ENCODE measurements around the gene FBXO36. TPM values are rescaled to one million over a fixed set of nuclear protein-coding genes. Genes with fewer than 3 reads are reported as not detected.

The FBXO36 gene
- total RNA-seq, 3 donors from 2014 or later, result 2.7 to 6.9 (median 3.3) TPM

- no peak overlapping the region for H3K4me3 ChIP-seq
- no peaks in the 10 kb centered on the region for H3K27me3 ChIP-seq
- no peaks in the 10 kb centered on the region for H3K4me1 ChIP-seq
- intact Hi-C loops (cut with DNase I; ENCODE audit: low total_unique reads), result no loop called here
- H3K27ac ChIP-seq, result no peak overlapping the region
- H3K9me3 ChIP-seq, result no peaks in the 10 kb centered on the region
- DNase-seq (ENCODE audit: low spot score in 2 of 2), result no peak
- no peaks in the 10 kb centered on the region for H3K36me3 ChIP-seq
- no peak for TF ChIP-seq CTCF (IDR thresholded peaks at IDR 0.05)
These were observed 121.2 kb downstream of the FBXO36 start for GRCh38 chr2:230043461-230043860.

- Histone ChIP-seq H3K4me1 (no peaks in the 10 kb centered on the region), H3K36me3 (no peaks in the 10 kb centered on the region)
- intact Hi-C loops (cut with DNase I; ENCODE audit: low total_unique reads), result no loop called here
These were observed 124.2 kb downstream of the FBXO36 start for GRCh38 chr2:230046491-230046890.

GRCh38 chr2:230048010-230048671 lies 125.8 kb downstream of the FBXO36 start:
- Histone ChIP-seq H3K4me1 (no peaks in the 10 kb centered on the region), H3K27me3 (no peaks in the 10 kb centered on the region), H3K9me3 (no peaks in the 10 kb centered on the region), H3K36me3 (no peaks in the 10 kb centered on the region), H3K4me3 (no peak overlapping the region), H3K27ac (no peak overlapping the region)
- DNase-seq (ENCODE audit: low spot score in 2 of 2), result no peak
- intact Hi-C loops (cut with DNase I; ENCODE audit: low total_unique reads), result no loop called here
- TF ChIP-seq POLR2A (IDR thresholded peaks at IDR 0.05) (no peak), CTCF (IDR thresholded peaks at IDR 0.05) (no peak), POLR2AphosphoS5 (IDR thresholded peaks at IDR 0.05) (no peak)

More at GRCh38 chr2:230046491-230046890, 124.2 kb downstream of the FBXO36 start:
- no peak for DNase-seq (ENCODE audit: low spot score in 2 of 2)
- no peak for TF ChIP-seq POLR2A (IDR thresholded peaks at IDR 0.05)
- TF ChIP-seq CTCF (IDR thresholded peaks at IDR 0.05), result no peak
- no peak for TF ChIP-seq POLR2AphosphoS5 (IDR thresholded peaks at IDR 0.05)
- H3K9me3 ChIP-seq, result no peaks in the 10 kb centered on the region
- no peak overlapping the region for H3K27ac ChIP-seq
- H3K27me3 ChIP-seq, result no peaks in the 10 kb centered on the region
- H3K4me3 ChIP-seq, result no peak overlapping the region

- Histone ChIP-seq H3K27me3 (no peaks in the 10 kb centered on the region), H3K36me3 (no peaks in the 10 kb centered on the region), H3K9me3 (no peaks in the 10 kb centered on the region), H3K4me3 (no peak overlapping the region), H3K27ac (no peak overlapping the region), H3K4me1 (no peaks in the 10 kb centered on the region)
- intact Hi-C loops (cut with DNase I; ENCODE audit: low total_unique reads), result no loop called here
- DNase-seq (ENCODE audit: low spot score in 2 of 2), result no peak
- TF ChIP-seq POLR2A (IDR thresholded peaks at IDR 0.05), result no peak
- TF ChIP-seq CTCF (IDR thresholded peaks at IDR 0.05), result no peak
- TF ChIP-seq POLR2AphosphoS5 (IDR thresholded peaks at IDR 0.05), result no peak
These were observed 127.8 kb downstream of the FBXO36 start for GRCh38 chr2:230050136-230050535.

- Histone ChIP-seq H3K36me3 (no peaks in the 10 kb centered on the region), H3K4me1 (no peaks in the 10 kb centered on the region), H3K4me3 (no peak overlapping the region), H3K27me3 (no peaks in the 10 kb centered on the region), H3K27ac (no peak overlapping the region), H3K9me3 (no peaks in the 10 kb centered on the region)
- DNase-seq (ENCODE audit: low spot score in 2 of 2), result no peak
- no peak for TF ChIP-seq CTCF (IDR thresholded peaks at IDR 0.05)
- intact Hi-C loops (cut with DNase I; ENCODE audit: low total_unique reads), result no loop called here
These were observed 130.0 kb downstream of the FBXO36 start for GRCh38 chr2:230052299-230052698.
